ENCODE results near the gene PKP1.

Gene PKP1

DNA sequence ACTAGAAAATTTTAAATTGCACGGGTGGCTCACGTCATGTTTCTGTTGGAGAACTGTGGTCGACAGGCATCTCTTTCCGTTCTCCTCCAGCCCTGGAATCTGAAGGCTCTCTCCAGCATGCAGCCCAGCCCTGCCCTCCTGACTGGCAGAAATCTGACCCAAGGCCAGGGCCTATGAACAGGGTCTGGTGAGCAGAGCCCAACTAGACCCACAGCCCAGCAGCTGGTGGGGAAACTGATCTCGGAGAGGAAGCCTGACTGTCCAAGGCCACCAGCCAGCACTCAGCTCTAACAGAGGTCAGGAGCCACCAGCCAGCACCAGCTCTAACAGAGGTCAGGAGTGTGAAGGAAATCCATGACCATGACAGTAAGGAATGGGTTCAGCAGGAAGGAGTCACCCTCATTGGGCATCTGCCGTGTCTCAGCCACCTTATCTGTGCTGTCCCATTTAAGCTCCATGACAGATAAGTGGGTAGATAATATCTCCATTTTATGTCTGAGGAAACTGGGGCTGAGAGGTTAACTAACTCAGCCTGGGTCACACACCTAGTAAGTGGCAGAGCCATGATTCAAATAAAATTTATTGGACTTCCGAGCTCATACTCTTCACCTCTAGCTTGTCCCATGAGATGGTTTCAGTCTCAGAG lies 20.2 kb upstream of the PKP1 start:
- Histone ChIP-seq H3K9ac (ENCODE audit: low read length) (no peak overlapping the region), H3K9me3 (ENCODE audit: low read length) (no peaks in the 10 kb centered on the region), H3K27ac (ENCODE audit: low read depth, low read length) (no peak overlapping the region), H3K4me3 (ENCODE audit: low read depth in 1 of 2, low read length in 2 of 2) (no peak overlapping the region), H3K27me3 (ENCODE audit: control insufficient read depth in 1 of 2, insufficient read depth in 2 of 2, low read length in 2 of 2) (peaks cover 5 to 15% of the 10 kb centered on the region in 2 donors), H3K4me1 (ENCODE audit: insufficient read depth, low read length) (peaks cover 3% of the 10 kb centered on the region), H3K36me3 (ENCODE audit: insufficient read depth, low read length) (no peaks in the 10 kb centered on the region)

DNA sequence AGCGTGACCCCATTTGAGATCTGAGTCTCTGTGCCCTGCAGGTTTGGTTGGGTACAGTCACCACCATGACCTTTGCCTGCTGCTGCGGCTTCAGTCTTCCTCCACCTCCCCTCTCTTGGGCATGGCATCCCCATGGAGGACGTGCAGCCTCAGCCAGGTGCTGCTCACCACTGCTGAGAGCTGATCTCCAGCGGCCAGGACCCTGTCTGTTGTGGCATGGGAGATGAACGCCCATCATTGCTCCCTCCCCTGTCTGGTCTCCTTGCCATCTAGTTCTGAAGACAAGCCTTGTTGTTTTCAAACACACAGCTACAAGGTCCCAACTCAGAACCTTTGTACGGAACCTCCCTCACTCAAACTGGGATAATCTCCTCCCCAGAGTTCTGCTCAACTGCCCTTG lies 19.2 kb upstream of the PKP1 start:
- Histone ChIP-seq H3K4me3 (ENCODE audit: low read depth in 1 of 2, low read length in 2 of 2) (no peak overlapping the region), H3K27ac (ENCODE audit: low read depth, low read length) (no peak overlapping the region), H3K36me3 (ENCODE audit: insufficient read depth, low read length) (no peaks in the 10 kb centered on the region), H3K4me1 (ENCODE audit: insufficient read depth, low read length) (peaks cover 3% of the 10 kb centered on the region), H3K9me3 (ENCODE audit: low read length) (no peaks in the 10 kb centered on the region), H3K27me3 (ENCODE audit: control insufficient read depth in 1 of 2, insufficient read depth in 2 of 2, low read length in 2 of 2) (peaks cover 5 to 12% of the 10 kb centered on the region in 2 donors), H3K9ac (ENCODE audit: low read length) (no peak overlapping the region)

DNA sequence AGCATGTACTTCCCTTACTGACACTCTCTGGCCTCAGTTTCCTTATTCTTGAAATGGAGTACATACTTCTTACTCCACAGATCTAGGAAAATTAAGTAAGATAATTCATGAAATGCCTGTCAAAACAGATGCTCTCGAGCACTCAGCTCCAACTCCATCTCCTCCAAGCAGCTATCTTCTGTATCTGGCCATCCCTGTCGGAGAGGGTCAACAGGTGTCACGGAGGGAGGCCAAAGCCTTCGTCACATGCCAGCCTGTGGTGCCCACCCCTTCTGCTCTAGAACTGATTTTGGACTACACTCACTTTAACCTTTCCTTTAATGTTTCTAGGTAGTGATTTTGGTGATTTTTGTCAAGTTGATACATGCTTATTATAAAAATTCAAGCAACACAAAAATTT lies 18.8 kb upstream of the PKP1 start:
- H3K27me3 ChIP-seq (ENCODE audit: control insufficient read depth in 1 of 2, insufficient read depth in 2 of 2, low read length in 2 of 2): peaks cover 5 to 7% of the 10 kb centered on the region in 2 donors
- H3K4me3 ChIP-seq (ENCODE audit: low read depth in 1 of 2, low read length in 2 of 2): no peak overlapping the region
- H3K36me3 ChIP-seq (ENCODE audit: insufficient read depth, low read length): no peaks in the 10 kb centered on the region
- H3K27ac ChIP-seq (ENCODE audit: low read depth, low read length): no peak overlapping the region
- H3K4me1 ChIP-seq (ENCODE audit: insufficient read depth, low read length): peaks cover 3% of the 10 kb centered on the region
- H3K9ac ChIP-seq (ENCODE audit: low read length): no peak overlapping the region
- no peaks in the 10 kb centered on the region for H3K9me3 ChIP-seq (ENCODE audit: low read length)

DNA sequence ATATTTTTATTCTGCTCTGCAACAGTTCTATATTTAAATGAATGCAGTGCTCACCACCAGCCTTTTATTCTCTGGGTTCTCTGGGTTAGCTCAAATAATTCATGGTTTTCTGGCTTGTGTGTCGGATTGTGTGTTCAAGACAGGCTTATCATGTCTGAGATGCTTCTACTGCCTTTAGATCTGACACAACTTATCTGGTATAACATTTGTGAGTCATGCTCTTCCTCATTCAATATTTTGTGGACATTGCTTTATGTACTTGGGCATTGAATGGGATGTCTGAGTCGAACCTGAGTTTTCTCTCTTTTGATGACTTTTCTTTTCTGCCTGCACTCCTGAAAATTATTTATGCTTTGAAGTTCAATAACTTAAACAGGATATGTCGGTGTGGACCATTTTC lies 17.6 kb upstream of the PKP1 start:
- H3K9me3 ChIP-seq (ENCODE audit: low read length): no peaks in the 10 kb centered on the region
- no peak overlapping the region for H3K4me3 ChIP-seq (ENCODE audit: low read depth in 1 of 2, low read length in 2 of 2)
- peaks cover 0 to 5% of the 10 kb centered on the region in 2 donors for H3K27me3 ChIP-seq (ENCODE audit: control insufficient read depth in 1 of 2, insufficient read depth in 2 of 2, low read length in 2 of 2)
- no peaks in the 10 kb centered on the region for H3K4me1 ChIP-seq (ENCODE audit: insufficient read depth, low read length)
- no peaks in the 10 kb centered on the region for H3K36me3 ChIP-seq (ENCODE audit: insufficient read depth, low read length)
- H3K9ac ChIP-seq (ENCODE audit: low read length): no peak overlapping the region
- no peak overlapping the region for H3K27ac ChIP-seq (ENCODE audit: low read depth, low read length)

DNA sequence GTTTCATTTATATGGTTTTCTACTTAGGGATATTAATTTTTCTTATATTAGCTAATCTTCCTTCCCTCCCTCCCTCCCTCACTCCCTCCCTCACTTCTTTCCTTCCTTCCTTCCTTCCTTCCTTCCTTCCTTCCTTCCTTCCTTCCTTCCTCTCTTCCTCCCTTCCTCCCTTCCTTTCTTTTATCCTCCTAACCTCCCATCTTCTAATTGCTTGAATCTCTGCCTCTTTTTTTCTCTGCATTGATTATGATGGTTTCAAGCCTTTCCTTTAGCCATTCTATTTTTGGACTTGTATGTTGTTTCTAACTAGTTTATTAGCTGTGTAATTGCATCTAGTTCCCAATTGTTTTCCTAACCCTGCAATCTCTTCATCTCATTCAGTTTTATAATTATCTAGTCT lies 17.0 kb upstream of the PKP1 start:
- H3K9me3 ChIP-seq (ENCODE audit: low read length): no peaks in the 10 kb centered on the region
- H3K27ac ChIP-seq (ENCODE audit: low read depth, low read length): no peak overlapping the region
- H3K4me3 ChIP-seq (ENCODE audit: low read depth in 1 of 2, low read length in 2 of 2): no peak overlapping the region
- peaks cover 0 to 5% of the 10 kb centered on the region in 2 donors for H3K27me3 ChIP-seq (ENCODE audit: control insufficient read depth in 1 of 2, insufficient read depth in 2 of 2, low read length in 2 of 2)
- H3K36me3 ChIP-seq (ENCODE audit: insufficient read depth, low read length): no peaks in the 10 kb centered on the region
- no peak overlapping the region for H3K9ac ChIP-seq (ENCODE audit: low read length)
- no peaks in the 10 kb centered on the region for H3K4me1 ChIP-seq (ENCODE audit: insufficient read depth, low read length)

DNA sequence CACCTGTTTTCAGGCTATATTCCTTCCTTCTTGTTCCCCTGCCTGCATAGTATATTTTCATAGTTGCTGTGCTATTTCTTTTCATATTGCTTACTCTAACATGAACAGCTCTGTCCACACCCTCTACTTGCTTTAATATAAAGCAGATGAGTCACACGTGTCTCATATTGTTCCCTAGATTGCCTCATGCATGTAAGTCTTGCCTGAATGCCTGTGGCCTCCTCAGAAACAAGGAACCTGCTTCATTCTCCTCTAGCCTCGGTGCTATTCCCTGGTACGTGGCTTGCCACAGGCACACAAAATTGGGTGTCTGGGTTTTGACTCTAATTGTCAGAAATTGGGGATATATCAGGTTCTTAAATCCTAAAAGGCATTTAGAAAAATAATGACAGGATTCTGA lies 16.5 kb upstream of the PKP1 start:
- Histone ChIP-seq H3K27ac (ENCODE audit: low read depth, low read length) (no peak overlapping the region), H3K9me3 (ENCODE audit: low read length) (no peaks in the 10 kb centered on the region), H3K9ac (ENCODE audit: low read length) (no peak overlapping the region), H3K27me3 (ENCODE audit: control insufficient read depth in 1 of 2, insufficient read depth in 2 of 2, low read length in 2 of 2) (peaks cover 0 to 5% of the 10 kb centered on the region in 2 donors), H3K4me1 (ENCODE audit: insufficient read depth, low read length) (no peaks in the 10 kb centered on the region), H3K4me3 (ENCODE audit: low read depth in 1 of 2, low read length in 2 of 2) (no peak overlapping the region), H3K36me3 (ENCODE audit: insufficient read depth, low read length) (no peaks in the 10 kb centered on the region)

DNA sequence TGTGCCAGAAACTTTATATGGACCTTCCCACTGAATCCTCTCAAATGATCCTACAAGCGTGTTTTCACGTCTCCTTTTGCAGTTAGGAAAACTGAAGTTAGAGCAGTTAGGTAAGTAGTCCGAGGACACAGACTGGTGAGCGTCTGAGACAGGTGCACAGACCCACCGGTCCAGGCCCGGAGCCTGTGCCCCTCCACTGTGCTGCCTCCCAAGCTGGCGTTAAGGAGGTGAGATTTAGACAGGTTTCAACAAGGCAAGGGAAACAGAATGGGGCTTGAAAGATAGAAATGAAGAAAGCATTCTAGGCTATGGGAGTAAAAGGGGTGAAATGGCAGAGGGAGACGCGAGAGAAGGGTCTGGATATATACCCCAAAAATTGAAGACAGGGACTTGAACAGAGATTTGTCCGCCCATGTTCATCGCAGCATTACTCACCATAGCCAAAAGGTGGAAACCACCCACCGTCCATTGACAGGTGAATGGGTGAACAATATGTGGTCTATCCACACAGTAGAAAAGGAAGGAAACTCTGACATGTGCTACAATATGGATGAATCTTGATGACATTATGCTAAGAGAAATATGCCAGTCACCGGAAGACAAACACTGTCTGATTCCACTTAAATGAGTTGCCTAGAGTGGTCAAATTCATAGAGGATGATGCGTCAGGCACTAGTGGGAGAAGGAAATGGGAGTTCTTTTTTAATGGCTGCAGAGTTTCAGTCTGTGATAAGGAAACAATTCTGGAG lies 15.7 kb upstream of the PKP1 start:
- Histone ChIP-seq H3K27me3 (ENCODE audit: control insufficient read depth in 1 of 2, insufficient read depth in 2 of 2, low read length in 2 of 2) (peaks cover 0 to 5% of the 10 kb centered on the region in 2 donors), H3K27ac (ENCODE audit: low read depth, low read length) (no peak overlapping the region), H3K4me3 (ENCODE audit: low read depth in 1 of 2, low read length in 2 of 2) (no peak overlapping the region)

DNA sequence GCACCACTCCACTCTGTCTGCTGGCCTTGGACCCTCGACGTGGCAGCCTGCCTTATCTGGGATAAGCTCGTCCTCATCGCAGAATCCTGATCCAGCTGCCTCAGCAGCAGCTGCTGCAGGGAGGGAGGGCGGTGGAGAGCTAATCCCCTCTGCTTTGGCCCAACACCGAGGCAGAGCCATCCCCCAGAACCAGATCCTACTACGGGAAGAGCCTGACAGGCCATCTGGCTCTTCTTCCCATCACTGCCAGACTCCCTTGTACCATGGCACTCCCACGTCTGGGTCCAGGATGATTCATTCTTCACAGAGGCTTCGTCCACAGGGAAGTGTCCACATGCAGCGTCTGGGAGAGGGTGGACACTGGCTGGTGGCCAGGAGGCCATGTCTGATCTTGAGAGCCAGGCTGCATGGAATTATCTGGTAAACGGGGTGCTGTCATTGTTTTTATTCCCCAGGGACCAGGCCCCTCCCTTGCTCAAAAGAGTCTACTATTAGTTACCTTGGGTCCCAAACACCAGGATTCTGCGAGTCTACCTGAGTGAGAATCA lies 14.6 kb upstream of the PKP1 start:
- Histone ChIP-seq H3K9ac (ENCODE audit: low read length) (no peak overlapping the region), H3K9me3 (ENCODE audit: low read length) (no peaks in the 10 kb centered on the region), H3K36me3 (ENCODE audit: insufficient read depth, low read length) (no peaks in the 10 kb centered on the region), H3K27me3 (ENCODE audit: control insufficient read depth in 1 of 2, insufficient read depth in 2 of 2, low read length in 2 of 2) (peaks cover 0 to 5% of the 10 kb centered on the region in 2 donors), H3K27ac (ENCODE audit: low read depth, low read length) (no peak overlapping the region), H3K4me1 (ENCODE audit: insufficient read depth, low read length) (no peaks in the 10 kb centered on the region), H3K4me3 (ENCODE audit: low read depth in 1 of 2, low read length in 2 of 2) (no peak overlapping the region)

More for the DNA sequence above, 15.7 kb upstream of the PKP1 start:
- Histone ChIP-seq H3K9ac (ENCODE audit: low read length) (no peak overlapping the region), H3K4me1 (ENCODE audit: insufficient read depth, low read length) (no peaks in the 10 kb centered on the region), H3K9me3 (ENCODE audit: low read length) (no peaks in the 10 kb centered on the region), H3K36me3 (ENCODE audit: insufficient read depth, low read length) (no peaks in the 10 kb centered on the region)

DNA sequence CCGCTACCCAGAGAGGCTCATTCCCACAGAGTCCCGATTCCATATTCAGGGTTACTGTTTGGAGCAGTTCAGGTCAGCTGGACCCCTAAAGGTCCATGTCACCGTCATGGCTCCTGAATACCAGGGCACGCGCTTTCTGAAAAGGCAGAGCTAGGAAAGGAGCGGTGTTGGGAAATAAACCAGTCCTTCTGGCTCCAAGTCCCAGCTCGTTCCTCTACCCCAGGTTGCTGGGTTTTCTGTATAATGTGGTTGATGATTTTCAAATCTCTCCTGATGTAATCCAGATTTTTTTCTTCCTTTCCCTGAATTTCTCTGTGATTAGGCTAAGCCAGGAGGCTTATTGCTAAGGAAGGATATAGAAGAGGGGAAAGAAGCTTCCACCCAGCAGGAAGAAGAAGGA lies 14.0 kb upstream of the PKP1 start:
- Histone ChIP-seq H3K27me3 (ENCODE audit: control insufficient read depth in 1 of 2, insufficient read depth in 2 of 2, low read length in 2 of 2) (peaks cover 0 to 5% of the 10 kb centered on the region in 2 donors), H3K4me3 (ENCODE audit: low read depth in 1 of 2, low read length in 2 of 2) (no peak overlapping the region), H3K9me3 (ENCODE audit: low read length) (no peaks in the 10 kb centered on the region), H3K9ac (ENCODE audit: low read length) (no peak overlapping the region), H3K36me3 (ENCODE audit: insufficient read depth, low read length) (no peaks in the 10 kb centered on the region), H3K4me1 (ENCODE audit: insufficient read depth, low read length) (no peaks in the 10 kb centered on the region), H3K27ac (ENCODE audit: low read depth, low read length) (no peak overlapping the region)

DNA sequence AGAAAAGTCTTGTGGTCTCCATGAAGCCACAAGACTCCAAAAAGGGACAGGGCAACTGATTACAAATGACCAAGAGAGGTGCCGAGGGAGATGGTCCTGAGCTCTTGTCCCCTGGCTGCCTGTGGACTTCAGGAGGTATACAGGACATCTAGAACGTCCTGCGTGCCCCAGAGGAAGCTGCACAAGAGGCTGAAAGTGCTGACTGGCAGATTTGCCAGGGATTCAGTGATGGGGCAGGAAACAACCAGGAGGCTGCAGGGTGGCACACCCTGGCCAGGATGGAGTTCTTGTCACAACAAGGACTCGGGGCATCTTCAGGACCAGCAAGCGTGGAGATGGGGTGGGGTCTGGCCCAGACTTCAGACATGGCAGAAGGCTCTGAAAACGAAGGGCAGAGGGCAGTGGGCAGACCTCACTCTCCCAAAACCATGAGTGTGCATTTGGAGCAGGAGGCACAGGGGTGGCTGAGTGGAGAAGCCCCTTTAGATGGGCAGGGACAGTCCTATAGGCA lies 13.4 kb upstream of the PKP1 start:
- Histone ChIP-seq H3K4me1 (ENCODE audit: insufficient read depth, low read length) (no peaks in the 10 kb centered on the region), H3K9me3 (ENCODE audit: low read length) (no peaks in the 10 kb centered on the region), H3K9ac (ENCODE audit: low read length) (no peak overlapping the region), H3K27ac (ENCODE audit: low read depth, low read length) (no peak overlapping the region), H3K27me3 (ENCODE audit: control insufficient read depth in 1 of 2, insufficient read depth in 2 of 2, low read length in 2 of 2) (peaks cover 0 to 5% of the 10 kb centered on the region in 2 donors), H3K4me3 (ENCODE audit: low read depth in 1 of 2, low read length in 2 of 2) (no peak overlapping the region), H3K36me3 (ENCODE audit: insufficient read depth, low read length) (no peaks in the 10 kb centered on the region)

DNA sequence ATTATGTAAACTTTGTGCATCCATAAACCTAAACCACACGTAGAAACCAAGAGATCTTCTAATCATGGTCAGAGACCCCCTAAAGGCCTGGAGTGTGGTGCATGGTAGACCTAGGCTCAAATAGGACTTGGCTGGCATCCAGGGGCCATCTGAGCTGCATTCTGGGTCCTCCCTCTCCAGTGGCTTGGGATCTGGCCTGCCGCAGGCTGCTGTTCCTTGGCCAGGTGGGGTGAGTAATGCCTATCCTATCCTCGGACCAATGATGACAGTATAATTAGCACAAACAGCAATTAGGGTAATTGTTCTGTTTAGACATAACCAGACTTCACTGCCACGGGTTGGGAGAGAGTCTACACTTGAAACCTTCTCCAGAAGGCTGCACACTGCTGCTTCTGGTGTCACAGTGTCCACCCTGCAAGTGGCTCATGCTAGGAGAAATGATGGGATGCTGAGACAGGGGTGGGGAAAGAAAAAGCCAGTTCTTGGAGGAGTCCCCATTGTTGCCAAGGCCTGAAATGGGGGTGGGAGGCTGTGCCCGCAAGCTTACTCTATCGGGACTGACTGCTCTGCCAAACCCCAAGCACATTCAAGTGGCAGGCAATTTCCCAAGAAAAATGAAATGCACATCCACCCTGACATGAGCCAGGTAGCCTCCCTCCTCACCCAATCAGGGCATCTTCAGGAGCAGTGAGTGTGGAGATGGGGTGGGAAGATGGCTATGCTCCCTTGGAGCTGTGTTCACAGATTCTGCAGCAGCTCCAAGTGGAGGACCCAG lies 12.5 kb upstream of the PKP1 start:
- no peak overlapping the region for H3K9ac ChIP-seq (ENCODE audit: low read length)
- H3K27ac ChIP-seq (ENCODE audit: low read depth, low read length): no peak overlapping the region

More for the DNA sequence above, 12.5 kb upstream of the PKP1 start:
- no peaks in the 10 kb centered on the region for H3K36me3 ChIP-seq (ENCODE audit: insufficient read depth, low read length)
- no peaks in the 10 kb centered on the region for H3K9me3 ChIP-seq (ENCODE audit: low read length)
- H3K4me1 ChIP-seq (ENCODE audit: insufficient read depth, low read length): no peaks in the 10 kb centered on the region
- peaks cover 0 to 5% of the 10 kb centered on the region in 2 donors for H3K27me3 ChIP-seq (ENCODE audit: control insufficient read depth in 1 of 2, insufficient read depth in 2 of 2, low read length in 2 of 2)
- no peak overlapping the region for H3K4me3 ChIP-seq (ENCODE audit: low read depth in 1 of 2, low read length in 2 of 2)

All from muscle layer of colon (tissue), 2 donors.